HG03159 (cell line): ENCODE measurements around the gene LILRB5.
"Not testable (repeated sequence)": the region's sequence is repeated elsewhere in the genome, so short reads cannot be mapped to it uniquely, and the experiment has no call there.

Source experiments
- ATAC-seq: cut with Tn5 transposase; IDR thresholded peaks from one replicate; pipeline ENCODE4 v1.9.1; 2021; ENCODE audit warnings: mild to moderate bottlenecking, moderate library complexity; ENCODE audit not compliant: unreplicated experiment

Gene LILRB5

GRCh38 chr19:54257116-54257480 lies at the start of gene LILRB5:
LILRB5 (minus strand) TSS chr19:54257273; CDS start chr19:54257193, 80 bp downstream.
- ATAC-seq: no peak

GRCh38 chr19:54305141-54305540 lies 48.1 kb upstream of the LILRB5 start:
- ATAC-seq: no peak

GRCh38 chr19:54302257-54302656 lies 45.2 kb upstream of the LILRB5 start:
- no peak for ATAC-seq

GRCh38 chr19:54299515-54299914 lies 42.4 kb upstream of the LILRB5 start:
- ATAC-seq: no peak

- ATAC-seq: no peak
These were observed 42.0 kb upstream of the LILRB5 start for GRCh38 chr19:54299126-54299498.

- no peak for ATAC-seq
These were observed 41.5 kb upstream of the LILRB5 start for GRCh38 chr19:54298357-54299125.

- no peak for ATAC-seq
These were observed 40.8 kb upstream of the LILRB5 start for GRCh38 chr19:54297759-54298305.

GRCh38 chr19:54294539-54294938 lies 37.5 kb upstream of the LILRB5 start:
- ATAC-seq: no peak

- ATAC-seq: not testable (repeated sequence)
These were observed 32.1 kb upstream of the LILRB5 start for GRCh38 chr19:54289160-54289559.

GRCh38 chr19:54287456-54287855 lies 30.4 kb upstream of the LILRB5 start:
- no peak for ATAC-seq

GRCh38 chr19:54286283-54286682 lies 29.2 kb upstream of the LILRB5 start:
- not testable (repeated sequence) for ATAC-seq

- ATAC-seq: not testable (repeated sequence)
These were observed 28.5 kb upstream of the LILRB5 start for GRCh38 chr19:54285427-54286056.

GRCh38 chr19:54282686-54283470 lies 25.8 kb upstream of the LILRB5 start:
- no peak for ATAC-seq

GRCh38 chr19:54281729-54282075 lies 24.6 kb upstream of the LILRB5 start:
- ATAC-seq: not testable (repeated sequence)

GRCh38 chr19:54281007-54281728 lies 24.1 kb upstream of the LILRB5 start, which contains the start of gene LILRB2:
LILRB2 (minus strand) TSS chr19:54281110; CDS start chr19:54280496, 614 bp downstream.
- no peak for ATAC-seq

- ATAC-seq: not testable (repeated sequence)
These were observed 23.4 kb upstream of the LILRB5 start for GRCh38 chr19:54280441-54280840.

GRCh38 chr19:54280025-54280424 lies 23.0 kb upstream of the LILRB5 start:
- ATAC-seq: not testable (repeated sequence)

- ATAC-seq: no peak
These were observed 22.4 kb upstream of the LILRB5 start for GRCh38 chr19:54279406-54279962.

- not testable (repeated sequence) for ATAC-seq
These were observed 21.6 kb upstream of the LILRB5 start for GRCh38 chr19:54278571-54279195.

- not testable (repeated sequence) for ATAC-seq
These were observed 21.0 kb upstream of the LILRB5 start for GRCh38 chr19:54278056-54278455.
